ENCODE data around the gene YBX2.

DNA sequence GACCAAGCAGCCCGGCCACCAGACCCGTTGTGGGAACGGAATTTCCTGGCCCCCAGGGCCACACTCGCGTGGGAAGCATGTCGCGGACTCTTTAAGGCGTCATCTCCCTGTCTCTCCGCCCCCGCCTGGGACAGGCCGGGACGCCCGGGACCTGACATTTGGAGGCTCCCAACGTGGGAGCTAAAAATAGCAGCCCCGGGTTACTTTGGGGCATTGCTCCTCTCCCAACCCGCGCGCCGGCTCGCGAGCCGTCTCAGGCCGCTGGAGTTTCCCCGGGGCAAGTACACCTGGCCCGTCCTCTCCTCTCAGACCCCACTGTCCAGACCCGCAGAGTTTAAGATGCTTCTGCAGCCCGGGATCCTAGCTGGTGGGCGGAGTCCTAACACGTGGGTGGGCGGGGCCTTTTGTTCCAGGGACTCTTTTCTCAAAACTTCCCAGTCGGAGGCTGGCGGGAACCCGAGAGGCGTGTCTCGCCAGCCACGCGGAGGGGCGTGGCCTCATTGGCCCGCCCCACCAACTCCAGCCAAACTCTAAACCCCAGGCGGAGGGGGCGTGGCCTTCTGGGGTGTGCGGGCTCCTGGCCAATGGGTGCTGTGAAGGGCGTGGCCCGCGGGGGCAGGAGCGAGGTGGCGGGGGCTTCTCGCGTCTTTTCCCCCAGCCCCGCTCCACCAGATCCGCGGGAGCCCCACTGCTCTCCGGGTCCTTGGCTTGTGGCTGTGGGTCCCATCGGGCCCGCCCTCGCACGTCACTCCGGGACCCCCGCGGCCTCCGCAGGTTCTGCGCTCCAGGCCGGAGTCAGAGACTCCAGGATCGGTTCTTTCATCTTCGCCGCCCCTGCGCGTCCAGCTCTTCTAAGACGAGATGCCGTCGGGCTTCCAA, 13.1 kb downstream of the YBX2 start, which contains the start of gene SLC2A4:
- no peak for TF ChIP-seq CTCF (optimal IDR thresholded peaks at IDR 0.05 in 1 of 3, IDR thresholded peaks at IDR 0.05 in 1 of 3, conservative IDR thresholded peaks at IDR 0.05 in 1 of 3; ENCODE audit: extremely low read depth in 1 of 3, insufficient read depth in 2 of 3, low read length in 3 of 3)
- no peak for TF ChIP-seq EZH2 (IDR thresholded peaks at IDR 0.05; ENCODE audit: low read length)
